HepG2 (cell line): Measurements from ENCODE around the gene TAOK3. TPM values are rescaled to one million over a fixed set of nuclear protein-coding genes. Genes with fewer than 3 reads are reported as not detected.
A peak's percentile ranks its signal among the peaks of the same experiment; 100 is the strongest.

Experiments
- AGO1 ChIP-seq: fragments of 200-400 bp; formaldehyde crosslinking; IDR thresholded peaks from 2 replicates; pipeline ENCODE4 v1.6.1; 2017; ENCODE audit warnings: mild to moderate bottlenecking, low read depth, low read length, moderate library complexity; ENCODE audit not compliant: poor library complexity, severe bottlenecking
- ATRX ChIP-seq: sonication (generic); formaldehyde crosslinking; IDR thresholded peaks from 2 replicates; pipeline ENCODE4 v1.4.0; 2020; ENCODE audit warnings: missing genetic modification reagents, borderline replicate concordance
- ELF3 ChIP-seq: IDR thresholded peaks from 2 replicates; pipeline ENCODE4 v1.6.1; 2016; ENCODE audit warnings: missing genetic modification reagents, missing compliant biosample characterization
- ESRRA ChIP-seq: sonication (generic); formaldehyde crosslinking; IDR thresholded peaks from 2 replicates; pipeline ENCODE4 v1.5.1; 2020; ENCODE audit warnings: mild to moderate bottlenecking, low read depth, missing genetic modification reagents
- HNRNPUL1 ChIP-seq: fragments of 200-400 bp; formaldehyde crosslinking; IDR thresholded peaks from 2 replicates; pipeline ENCODE4 v1.6.1; 2017; ENCODE audit warnings: low read depth, mild to moderate bottlenecking, low read length, moderate library complexity
- MTA3 ChIP-seq: sonication (generic); formaldehyde crosslinking; IDR thresholded peaks from 2 replicates; pipeline ENCODE4 v1.4.0; 2020; ENCODE audit warnings: missing genetic modification reagents
- PHF20 ChIP-seq: sonication (generic); formaldehyde crosslinking; IDR thresholded peaks from 2 replicates; pipeline ENCODE4 v1.5.0; 2020; ENCODE audit warnings: mild to moderate bottlenecking, missing genetic modification reagents
- POGZ ChIP-seq: sonication (generic); formaldehyde crosslinking; IDR thresholded peaks from 2 replicates; pipeline ENCODE4 v1.4.0; 2020; ENCODE audit warnings: mild to moderate bottlenecking, missing genetic modification reagents
- TSC22D2 ChIP-seq: sonication (generic); formaldehyde crosslinking; IDR thresholded peaks from 2 replicates; pipeline ENCODE4 v1.5.1; 2020; ENCODE audit warnings: missing genetic modification reagents, mild to moderate bottlenecking, borderline replicate concordance
- ZBTB10 ChIP-seq: sonication (generic); formaldehyde crosslinking; IDR thresholded peaks from 2 replicates; pipeline ENCODE4 v1.4.0; 2020; ENCODE audit warnings: missing genetic modification reagents, borderline replicate concordance
- ZBTB33 ChIP-seq: sonication (generic); formaldehyde crosslinking; IDR thresholded peaks from 2 replicates; pipeline ENCODE4 v1.4.0; 2020; ENCODE audit warnings: missing genetic modification reagents
- ZFP62 ChIP-seq: sonication (generic); formaldehyde crosslinking; IDR thresholded peaks from 2 replicates; pipeline ENCODE4 v1.4.0; 2020; ENCODE audit warnings: missing genetic modification reagents
- ZNF713 ChIP-seq: sonication (generic); formaldehyde crosslinking; IDR thresholded peaks from 2 replicates; pipeline ENCODE4 v1.4.0; 2020; ENCODE audit warnings: mild to moderate bottlenecking, missing genetic modification reagents
- ZSCAN31 ChIP-seq: sonication (generic); formaldehyde crosslinking; IDR thresholded peaks from 2 replicates; pipeline ENCODE4 v1.5.0; 2020; ENCODE audit warnings: low read depth, mild to moderate bottlenecking, missing genetic modification reagents
- polyA plus RNA-seq, 8 experiments: library from polyadenylated mRNA; depleted of rRNA in 3 of 8; stranded (reverse) in 7 of 8; unstranded in 1 of 8; fragments of >200 nt; fragmentation: Illumina TruSeq in 4 of 8; extraction: Trizol in 4 of 8; gene quantifications; 2 replicates each; pipeline versions ENCODE4 v1.2.1 to v1.2.3, GENCODE V29; 2011 to 2016; ENCODE audit warnings: low read depth in 4 of 8, missing spikeins in 1 of 8, mixed read lengths in 1 of 8; ENCODE audit not compliant: insufficient read depth in 1 of 8
- total RNA-seq, 5 experiments: library from RNA; depleted of rRNA; stranded (reverse); fragments of >200 nt; fragmentation: Illumina TruSeq; extraction: Trizol; gene quantifications; 2 replicates each; pipeline ENCODE4 v1.2.3, GENCODE V29; 2016; ENCODE audit warnings: low read depth in 1 of 5
- TF ChIP-seq, protein P1 (sequence below): sonication (generic); formaldehyde crosslinking; IDR thresholded peaks from 2 replicates; pipeline ENCODE4 v1.4.0; 2020; ENCODE audit warnings: missing genetic modification reagents
- TF ChIP-seq, protein P2 (sequence below): sonication (generic); formaldehyde crosslinking; conservative IDR thresholded peaks from 2 replicates; pipeline ENCODE4 v1.4.0; 2020; ENCODE audit warnings: mild to moderate bottlenecking, missing genetic modification reagents, moderate library complexity

TAOK3 gene
- total and polyA plus RNA-seq, 2 of the 13 experiments (the other 11 are each of a cell fraction or from before 2014, with no cell fraction given): 10.4 to 12.3 TPM

DNA sequence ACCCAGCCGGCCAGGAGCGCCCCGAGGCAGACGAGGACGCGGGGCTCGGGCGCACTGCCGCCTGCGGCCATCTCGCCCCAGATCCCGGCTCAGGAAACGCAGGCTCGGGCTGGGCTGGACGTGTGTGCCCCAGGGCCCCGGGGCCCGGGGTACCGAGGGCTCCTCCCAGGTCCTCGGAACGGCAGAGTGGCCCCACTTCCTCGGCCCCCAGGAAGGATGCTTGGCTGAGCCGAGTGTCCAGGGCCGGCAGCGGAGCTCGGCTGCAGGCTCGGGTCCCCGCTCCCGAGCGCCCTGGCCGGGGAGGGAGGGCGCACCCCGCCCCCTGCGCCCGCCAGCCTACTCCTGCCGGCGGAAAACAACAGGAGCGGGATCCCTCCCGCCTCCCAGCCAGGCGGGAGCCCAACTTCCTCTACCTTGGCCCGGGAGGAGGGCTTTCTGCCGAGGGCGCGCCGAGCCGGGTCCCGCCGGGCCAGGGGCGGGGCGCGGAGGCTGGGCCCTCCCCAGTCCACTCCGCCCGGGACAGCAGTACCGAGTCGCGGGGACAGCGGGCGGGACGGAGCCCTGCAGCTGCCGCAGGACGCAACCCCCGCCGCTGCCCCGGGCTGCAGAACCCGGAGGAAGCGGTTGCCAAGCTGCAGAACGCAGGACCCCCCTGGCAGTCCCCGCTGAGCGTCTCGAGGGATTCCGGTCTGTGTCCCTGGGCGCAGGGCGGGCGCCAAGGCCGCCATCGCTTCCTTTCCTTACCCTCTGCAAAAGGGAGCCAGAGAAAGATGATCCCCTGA is 268.9 kb downstream of the TAOK3 start, which contains the start of gene VSIG10 (continued):
- TF ChIP-seq ZBTB33 (CRISPR knock-in tag) (no peak), MTA3 (CRISPR knock-in tag) (no peak), ELF3 (peak; percentile 84), ESRRA (CRISPR knock-in tag) (0 out of 2 replicates have a peak, but pooled peaks have one; percentile 21), AGO1 (peak; percentile 74), ZNF713 (CRISPR knock-in tag) (no peak), ATRX (CRISPR knock-in tag) (no peak), HNRNPUL1 (peak; percentile 42; the same call in 1 of the 2 replicates), ZSCAN31 (CRISPR knock-in tag) (0 out of 2 replicates have a peak, but pooled peaks have one; percentile 21), PHF20 (no peak), POGZ (CRISPR knock-in tag) (peak; percentile 22; the same call in 1 of the 2 replicates), ZFP62 (CRISPR knock-in tag) (no peak), TSC22D2 (CRISPR knock-in tag) (peak; percentile 38; the same call in 1 of the 2 replicates), ZBTB10 (CRISPR knock-in tag) (no peak)
- TF ChIP-seq, protein P1, sequence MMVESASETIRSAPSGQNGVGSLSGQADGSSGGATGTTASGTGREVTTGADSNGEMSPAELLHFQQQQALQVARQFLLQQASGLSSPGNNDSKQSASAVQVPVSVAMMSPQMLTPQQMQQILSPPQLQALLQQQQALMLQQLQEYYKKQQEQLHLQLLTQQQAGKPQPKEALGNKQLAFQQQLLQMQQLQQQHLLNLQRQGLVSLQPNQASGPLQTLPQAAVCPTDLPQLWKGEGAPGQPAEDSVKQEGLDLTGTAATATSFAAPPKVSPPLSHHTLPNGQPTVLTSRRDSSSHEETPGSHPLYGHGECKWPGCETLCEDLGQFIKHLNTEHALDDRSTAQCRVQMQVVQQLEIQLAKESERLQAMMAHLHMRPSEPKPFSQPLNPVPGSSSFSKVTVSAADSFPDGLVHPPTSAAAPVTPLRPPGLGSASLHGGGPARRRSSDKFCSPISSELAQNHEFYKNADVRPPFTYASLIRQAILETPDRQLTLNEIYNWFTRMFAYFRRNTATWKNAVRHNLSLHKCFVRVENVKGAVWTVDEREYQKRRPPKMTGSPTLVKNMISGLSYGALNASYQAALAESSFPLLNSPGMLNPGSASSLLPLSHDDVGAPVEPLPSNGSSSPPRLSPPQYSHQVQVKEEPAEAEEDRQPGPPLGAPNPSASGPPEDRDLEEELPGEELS: peak; percentile 46; the same call in 1 of the 2 replicates
- TF ChIP-seq, protein P2, sequence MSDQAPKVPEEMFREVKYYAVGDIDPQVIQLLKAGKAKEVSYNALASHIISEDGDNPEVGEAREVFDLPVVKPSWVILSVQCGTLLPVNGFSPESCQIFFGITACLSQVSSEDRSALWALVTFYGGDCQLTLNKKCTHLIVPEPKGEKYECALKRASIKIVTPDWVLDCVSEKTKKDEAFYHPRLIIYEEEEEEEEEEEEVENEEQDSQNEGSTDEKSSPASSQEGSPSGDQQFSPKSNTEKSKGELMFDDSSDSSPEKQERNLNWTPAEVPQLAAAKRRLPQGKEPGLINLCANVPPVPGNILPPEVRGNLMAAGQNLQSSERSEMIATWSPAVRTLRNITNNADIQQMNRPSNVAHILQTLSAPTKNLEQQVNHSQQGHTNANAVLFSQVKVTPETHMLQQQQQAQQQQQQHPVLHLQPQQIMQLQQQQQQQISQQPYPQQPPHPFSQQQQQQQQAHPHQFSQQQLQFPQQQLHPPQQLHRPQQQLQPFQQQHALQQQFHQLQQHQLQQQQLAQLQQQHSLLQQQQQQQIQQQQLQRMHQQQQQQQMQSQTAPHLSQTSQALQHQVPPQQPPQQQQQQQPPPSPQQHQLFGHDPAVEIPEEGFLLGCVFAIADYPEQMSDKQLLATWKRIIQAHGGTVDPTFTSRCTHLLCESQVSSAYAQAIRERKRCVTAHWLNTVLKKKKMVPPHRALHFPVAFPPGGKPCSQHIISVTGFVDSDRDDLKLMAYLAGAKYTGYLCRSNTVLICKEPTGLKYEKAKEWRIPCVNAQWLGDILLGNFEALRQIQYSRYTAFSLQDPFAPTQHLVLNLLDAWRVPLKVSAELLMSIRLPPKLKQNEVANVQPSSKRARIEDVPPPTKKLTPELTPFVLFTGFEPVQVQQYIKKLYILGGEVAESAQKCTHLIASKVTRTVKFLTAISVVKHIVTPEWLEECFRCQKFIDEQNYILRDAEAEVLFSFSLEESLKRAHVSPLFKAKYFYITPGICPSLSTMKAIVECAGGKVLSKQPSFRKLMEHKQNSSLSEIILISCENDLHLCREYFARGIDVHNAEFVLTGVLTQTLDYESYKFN (CRISPR knock-in tag): 0 out of 2 replicates have a peak, but pooled peaks have one; percentile 12
